ENCODE results near the gene FRMPD4.
"Not testable (repeated sequence)": the region's sequence is repeated elsewhere in the genome, so short reads cannot be mapped to it uniquely, and the experiment has no call there.

FRMPD4 gene

DNA sequence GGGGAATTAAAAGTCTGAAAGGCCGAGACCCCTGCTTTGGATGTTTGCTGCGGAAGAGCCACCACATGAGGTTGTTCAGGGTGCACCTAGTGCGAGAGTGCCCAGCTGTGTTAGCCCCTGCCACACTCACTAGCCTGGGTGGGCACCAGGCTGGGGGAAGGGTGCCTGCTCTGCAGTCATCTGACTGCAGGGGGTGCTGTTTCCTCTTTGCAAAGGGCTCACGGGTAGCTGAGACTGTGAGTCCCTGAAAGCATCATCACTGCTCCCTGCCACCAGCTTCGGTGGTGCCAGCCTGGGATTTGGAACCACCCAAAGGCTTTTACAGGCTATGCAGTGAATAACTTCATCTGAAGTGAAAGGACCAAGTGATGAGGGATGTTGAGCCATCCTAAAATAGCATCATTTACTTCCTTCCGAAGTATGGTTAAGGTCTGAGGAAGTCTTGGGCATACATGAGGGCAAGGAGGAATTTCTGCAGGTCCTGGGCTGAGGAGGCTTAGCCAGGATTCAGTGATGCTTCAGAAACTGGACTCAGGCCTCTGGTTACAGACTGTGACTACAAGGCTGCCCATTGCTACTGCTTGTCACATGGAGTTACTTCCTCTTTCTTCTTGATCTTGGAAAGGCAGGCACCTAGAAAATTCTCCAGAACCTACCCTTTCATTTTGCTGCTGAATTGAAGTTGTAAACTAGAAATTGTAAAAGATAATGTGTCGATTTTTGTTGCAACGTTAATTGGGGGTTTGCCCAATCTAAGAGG lies 359.7 kb downstream of the FRMPD4 start:
- DNase-seq: no peak

GRCh38 chrX:12505127-12505526 lies 366.9 kb downstream of the FRMPD4 start:
- no peak for DNase-seq

GRCh38 chrX:12515384-12515783 lies 377.1 kb downstream of the FRMPD4 start:
- not testable (repeated sequence) for DNase-seq

GRCh38 chrX:12526306-12526705 lies 388.0 kb downstream of the FRMPD4 start:
- no peak for DNase-seq

DNA sequence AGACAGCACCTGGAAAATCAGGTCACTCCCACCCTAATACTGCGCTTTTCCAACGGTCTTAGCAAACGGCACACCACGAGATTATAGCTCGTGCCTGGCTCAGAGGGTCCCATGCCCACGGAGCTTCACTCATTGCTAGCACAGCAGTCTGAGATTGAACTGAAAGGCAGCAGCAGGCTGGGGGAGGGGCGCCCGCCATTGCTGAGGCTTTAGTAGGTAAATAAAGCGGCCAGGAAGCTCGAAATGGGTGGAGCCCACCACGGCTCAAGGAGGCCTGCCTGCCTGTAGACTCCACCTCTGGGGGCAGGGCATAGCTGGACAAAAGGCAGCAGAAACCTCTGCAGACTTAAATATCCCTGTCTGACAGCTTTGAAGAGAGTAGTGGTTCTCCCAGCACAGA lies 399.8 kb downstream of the FRMPD4 start:
- not testable (repeated sequence) for DNase-seq

GRCh38 chrX:12542251-12542650 lies 404.0 kb downstream of the FRMPD4 start:
- DNase-seq: not testable (repeated sequence)

GRCh38 chrX:12548341-12548740 lies 410.1 kb downstream of the FRMPD4 start:
- no peak for DNase-seq

GRCh38 chrX:12548746-12549145 lies 410.5 kb downstream of the FRMPD4 start:
- no peak for DNase-seq

- no peak for DNase-seq
These were observed 415.9 kb downstream of the FRMPD4 start for GRCh38 chrX:12554206-12554605.

DNA sequence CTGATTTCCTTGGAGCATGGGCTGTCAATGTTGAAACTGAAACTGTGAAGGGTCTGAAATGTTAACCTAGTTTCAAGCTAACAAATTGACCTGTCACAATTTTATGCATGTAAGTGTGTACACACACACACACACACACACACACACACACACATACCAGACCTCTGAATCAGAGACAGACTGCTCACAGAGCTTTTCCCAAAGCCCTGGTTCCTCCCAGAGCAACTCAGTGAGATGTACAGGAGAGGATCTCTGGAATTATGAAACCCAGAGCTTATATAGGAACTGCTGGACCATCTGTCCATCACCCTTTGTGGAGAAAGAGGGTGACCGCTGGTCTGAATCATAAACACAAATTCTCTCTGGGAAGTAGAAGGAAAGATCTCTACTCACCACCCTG lies 424.8 kb downstream of the FRMPD4 start:
- DNase-seq: no peak

GRCh38 chrX:12564221-12564620 lies 425.9 kb downstream of the FRMPD4 start:
- DNase-seq: no peak

- peak in 1 of 58 donors; percentile 0 for DNase-seq
These were observed 429.6 kb downstream of the FRMPD4 start for GRCh38 chrX:12567857-12568256.

DNA sequence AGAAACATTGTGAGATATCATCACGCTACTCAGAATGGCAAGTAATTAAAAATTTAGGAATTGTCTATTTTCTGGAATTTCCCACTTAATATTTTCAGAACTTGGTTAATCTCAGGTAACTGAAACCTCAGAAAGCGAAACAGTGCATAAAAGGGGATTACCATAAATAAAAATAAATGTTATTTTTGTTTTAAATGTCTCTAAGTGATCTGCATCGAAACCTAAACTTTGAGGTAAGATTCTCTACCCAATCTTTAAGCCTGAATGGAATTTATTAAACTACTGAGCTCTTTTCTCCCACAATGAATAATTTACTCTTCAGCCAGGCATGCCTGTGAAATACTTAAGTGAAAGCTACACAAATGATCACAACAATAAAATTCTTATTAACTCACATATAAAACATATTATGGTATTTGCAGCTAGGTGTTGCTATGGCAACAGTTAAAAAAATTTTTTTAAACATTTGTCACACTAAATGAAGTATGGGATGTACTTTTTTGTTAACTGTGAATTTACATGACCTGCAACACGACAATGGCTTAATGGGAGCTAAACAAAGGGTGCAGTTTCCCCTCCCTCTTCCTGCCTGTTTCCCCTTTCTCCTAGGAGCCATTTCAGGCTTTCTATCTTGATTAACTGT lies 432.7 kb downstream of the FRMPD4 start:
- DNase-seq: no peak

- no peak for DNase-seq
These were observed 441.0 kb downstream of the FRMPD4 start for GRCh38 chrX:12579311-12579710.

- no peak for DNase-seq
These were observed 442.3 kb downstream of the FRMPD4 start for GRCh38 chrX:12580548-12580947.

DNA sequence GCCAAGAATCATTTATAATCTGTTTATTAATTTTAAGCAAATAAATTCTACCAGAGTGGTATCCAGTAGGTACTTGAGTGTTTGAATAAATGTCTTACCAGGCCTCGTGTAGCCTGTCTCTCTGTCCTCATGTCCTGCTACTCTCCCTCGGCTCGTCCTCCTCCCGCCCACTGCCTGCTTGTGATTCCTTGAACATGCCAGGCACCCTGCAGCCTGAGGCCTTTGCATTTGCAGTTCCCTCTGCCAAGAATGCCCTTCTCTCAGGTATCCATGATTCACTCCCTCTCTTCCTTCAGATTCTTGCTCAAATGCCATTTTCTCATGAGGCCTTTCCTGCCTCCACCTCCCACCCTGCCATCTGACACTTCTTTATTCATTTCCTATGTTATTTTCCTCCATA lies 443.3 kb downstream of the FRMPD4 start:
- DNase-seq: no peak

GRCh38 chrX:12582649-12583048 lies 444.4 kb downstream of the FRMPD4 start:
- DNase-seq: peak in 14 of 58 donors; percentile 0 to 42 (median 2)

DNA sequence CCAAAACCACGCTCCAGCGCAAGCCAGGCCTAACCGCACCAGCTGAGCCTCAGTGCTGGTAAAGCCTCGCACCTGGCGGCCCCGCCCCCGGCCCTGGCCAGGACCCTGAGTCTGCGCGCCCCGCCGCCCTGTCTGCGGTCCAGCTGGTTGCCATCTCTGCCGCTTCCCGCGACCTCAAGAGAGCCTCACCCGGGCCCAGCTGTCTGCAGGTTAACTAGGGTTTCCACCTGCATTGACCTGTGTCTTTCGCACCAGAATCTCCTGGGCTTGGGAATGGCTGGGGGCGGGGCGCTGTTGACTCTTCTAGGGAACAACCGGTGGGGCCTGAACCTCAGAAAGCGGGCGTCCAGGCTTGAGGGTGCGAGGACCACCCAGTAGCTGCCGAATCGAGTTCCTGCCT lies 445.3 kb downstream of the FRMPD4 start:
- DNase-seq: no peak

DNA sequence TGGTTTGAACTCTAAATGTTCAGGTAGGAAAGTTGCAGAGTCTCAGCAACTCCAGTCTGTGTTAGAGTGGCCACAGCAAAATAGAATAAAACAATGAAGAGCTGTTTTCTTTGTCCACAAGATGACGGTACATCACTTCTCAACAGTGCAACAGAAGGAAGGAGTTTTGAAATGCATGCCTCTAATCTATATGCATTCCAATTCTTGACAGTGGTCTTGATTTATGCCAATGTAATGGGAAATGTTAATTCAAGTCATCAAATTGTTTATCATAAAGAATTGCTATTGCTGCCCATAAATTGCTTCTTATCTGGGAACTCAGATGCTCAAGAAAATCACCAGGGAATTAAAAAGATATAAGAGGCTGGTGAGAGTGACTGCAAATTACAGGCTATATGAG lies 457.4 kb downstream of the FRMPD4 start:
- no peak for DNase-seq

- DNase-seq: no peak
These were observed 471.8 kb downstream of the FRMPD4 start for GRCh38 chrX:12610079-12610478.

DNA sequence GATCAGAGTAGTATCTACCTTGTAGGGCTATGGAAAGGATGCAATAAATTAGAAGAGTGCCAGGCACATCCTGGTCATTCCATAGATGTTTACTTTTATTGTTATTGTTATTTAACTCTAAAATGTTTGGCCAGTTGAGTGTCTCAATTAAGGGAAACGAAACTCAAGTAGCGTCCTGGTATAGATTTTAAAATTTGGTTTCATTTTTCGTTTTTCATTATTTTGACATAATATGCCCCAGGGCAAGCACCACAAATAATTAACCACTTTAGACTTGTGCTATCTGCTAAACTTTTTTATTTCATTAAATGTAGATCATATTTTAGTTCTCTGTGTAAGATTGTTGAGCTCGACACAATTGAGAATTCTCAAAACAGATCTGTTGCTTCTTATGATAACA lies 473.2 kb downstream of the FRMPD4 start:
- no peak for DNase-seq

- DNase-seq: no peak
These were observed 476.0 kb downstream of the FRMPD4 start for GRCh38 chrX:12614266-12614665.

GRCh38 chrX:12615061-12615460 lies 476.8 kb downstream of the FRMPD4 start:
- no peak for DNase-seq
